NB4 (cell line): ENCODE data around the gene MPND.
A peak's percentile ranks its signal among the peaks of the same experiment; 100 is the strongest.

Experiments
- DNase-seq: peaks from one replicate; pipeline ENCODE4 v3.0.0; 2010; ENCODE audit warnings: low read depth
- H3K4me3 ChIP-seq: one replicate; pipeline ENCODE4 v1.5.1; 2011; ENCODE audit warnings: mild to moderate bottlenecking, low read depth, low read length, moderate library complexity
- CTCF ChIP-seq: IDR thresholded peaks from one replicate; pipeline ENCODE4 v1.5.1; 2012; ENCODE audit warnings: low read depth, low read length
- MYC ChIP-seq: IDR thresholded peaks from 2 replicates; pipeline ENCODE4 v1.6.1; 2011; ENCODE audit warnings: low read depth, low read length
- POLR2A ChIP-seq: IDR thresholded peaks from 2 replicates; pipeline ENCODE4 v1.6.1; 2011; ENCODE audit warnings: mild to moderate bottlenecking; ENCODE audit not compliant: insufficient read length; ENCODE audit errors: extremely low read depth
- TF ChIP-seq, protein P1 (sequence below): IDR thresholded peaks from 2 replicates; pipeline ENCODE4 v1.6.1; 2011; ENCODE audit warnings: low read depth, low read length

Gene MPND

DNA sequence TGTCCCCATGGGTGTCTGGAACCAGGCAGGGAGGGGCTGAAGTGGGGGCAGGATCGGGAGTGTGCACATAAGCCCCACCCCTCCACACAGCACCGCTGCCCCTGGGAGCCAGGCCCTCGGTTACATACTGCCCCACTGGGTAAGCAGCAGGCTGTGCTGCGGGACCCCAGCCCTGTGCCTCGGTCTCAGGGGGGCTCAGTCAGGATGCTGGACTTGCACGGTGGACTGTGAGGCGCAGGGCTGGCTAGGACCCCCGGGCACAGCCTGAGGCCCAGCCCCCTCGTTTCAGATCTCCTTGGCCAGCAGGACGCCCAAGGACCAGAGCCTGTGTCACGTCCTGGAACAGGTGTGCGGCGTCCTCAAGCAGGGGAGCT is 16.3 kb downstream of the MPND start:
- no peak overlapping the region for H3K4me3 ChIP-seq
- DNase-seq: no peak
- TF ChIP-seq, protein P1, sequence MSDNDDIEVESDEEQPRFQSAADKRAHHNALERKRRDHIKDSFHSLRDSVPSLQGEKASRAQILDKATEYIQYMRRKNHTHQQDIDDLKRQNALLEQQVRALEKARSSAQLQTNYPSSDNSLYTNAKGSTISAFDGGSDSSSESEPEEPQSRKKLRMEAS: no peak
- TF ChIP-seq CTCF: no peak
- no peak for TF ChIP-seq POLR2A
- TF ChIP-seq MYC: no peak

DNA sequence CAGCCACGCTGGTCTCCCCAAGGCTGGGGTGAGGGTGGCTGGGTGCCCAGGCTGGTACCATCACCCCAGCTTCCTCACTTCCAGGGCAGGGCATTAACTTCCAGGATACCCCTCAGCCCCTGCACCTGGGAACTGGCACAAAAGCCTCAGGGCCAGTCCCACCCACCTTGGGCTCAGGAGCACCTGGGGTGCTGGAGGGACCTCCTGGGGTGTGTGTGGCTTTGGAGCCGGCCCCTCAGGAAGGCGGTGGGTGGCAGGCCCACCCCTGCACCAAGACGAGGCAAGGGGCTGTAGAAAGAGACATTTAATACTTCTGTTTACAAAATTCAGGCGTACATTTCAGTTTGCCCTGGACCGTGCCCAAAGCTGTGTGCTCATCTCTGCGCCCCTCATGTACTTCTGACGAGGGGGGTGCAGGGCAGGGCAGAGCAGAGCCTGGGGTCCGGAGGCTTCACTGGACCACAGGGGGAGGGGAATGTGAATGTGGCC is 16.8 kb downstream of the MPND start:
- DNase-seq: no peak
- no peak overlapping the region for H3K4me3 ChIP-seq
- TF ChIP-seq, protein P1: no peak

GRCh38 chr19:4360641-4361151 is 17.3 kb downstream of the MPND start:
- DNase-seq: no peak
- TF ChIP-seq, protein P1: no peak
- TF ChIP-seq POLR2A: no peak
- H3K4me3 ChIP-seq: no peak overlapping the region

GRCh38 chr19:4361152-4362046 is 18.0 kb downstream of the MPND start:
- H3K4me3 ChIP-seq: no peak overlapping the region
- no peak for DNase-seq
- TF ChIP-seq CTCF (no peak), POLR2A (no peak), MYC (no peak)
- TF ChIP-seq, protein P1: no peak

- no peak overlapping the region for H3K4me3 ChIP-seq
- no peak for TF ChIP-seq CTCF
- TF ChIP-seq, protein P1: no peak
- no peak for TF ChIP-seq MYC
- no peak for TF ChIP-seq POLR2A
- DNase-seq: no peak
These were observed 18.9 kb downstream of the MPND start for GRCh38 chr19:4362101-4362828.

DNA sequence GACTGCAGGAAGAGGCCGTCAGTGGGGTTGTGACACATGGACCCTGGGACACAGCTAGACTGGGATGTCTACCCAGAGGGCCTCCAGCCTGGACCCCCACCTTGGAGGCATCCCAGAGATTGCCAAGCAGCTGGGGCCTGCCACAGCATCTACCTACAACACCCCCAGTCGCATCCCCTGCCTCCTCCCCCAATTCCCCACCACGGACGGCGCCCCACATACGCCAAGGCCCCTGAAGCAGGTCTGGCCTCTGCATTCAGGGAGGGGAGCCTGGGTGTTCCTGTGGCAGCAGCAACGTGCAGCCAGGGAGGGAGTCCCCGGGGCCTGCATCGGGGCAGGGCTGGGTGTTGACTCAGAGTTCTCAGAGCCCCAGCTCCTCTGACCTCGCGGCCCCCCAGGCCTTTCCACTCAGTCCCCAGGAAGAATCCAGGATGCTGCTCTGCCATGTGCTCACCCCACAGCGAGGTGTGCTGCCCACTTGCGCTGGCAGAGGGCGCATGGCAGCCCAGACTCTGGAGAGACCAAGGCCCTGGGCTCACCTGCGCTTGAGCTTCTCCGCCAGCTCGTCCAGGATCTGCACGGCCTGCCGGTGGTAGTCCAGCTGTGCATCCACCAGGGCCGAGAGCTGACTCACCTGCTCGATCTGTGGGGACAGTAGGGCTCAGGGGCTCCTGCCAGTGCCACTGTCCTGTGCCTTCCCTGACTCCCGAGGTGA is 19.6 kb downstream of the MPND start:
- H3K4me3 ChIP-seq: no peak overlapping the region
- no peak for DNase-seq
- TF ChIP-seq MYC: peak; percentile 50
- no peak for TF ChIP-seq CTCF
- TF ChIP-seq POLR2A: no peak
- TF ChIP-seq, protein P1: peak; percentile 33; the same call in 1 of the 2 replicates
